GM18868 (cell line): ENCODE data around the gene ACD.
A peak's percentile ranks its signal among the peaks of the same experiment; 100 is the strongest.

ENCODE experiments used
- ATAC-seq: cut with Tn5 transposase; IDR thresholded peaks from one replicate; pipeline ENCODE4 v1.9.1; 2021; ENCODE audit warnings: mild to moderate bottlenecking, moderate library complexity; ENCODE audit not compliant: unreplicated experiment

The ACD gene

DNA sequence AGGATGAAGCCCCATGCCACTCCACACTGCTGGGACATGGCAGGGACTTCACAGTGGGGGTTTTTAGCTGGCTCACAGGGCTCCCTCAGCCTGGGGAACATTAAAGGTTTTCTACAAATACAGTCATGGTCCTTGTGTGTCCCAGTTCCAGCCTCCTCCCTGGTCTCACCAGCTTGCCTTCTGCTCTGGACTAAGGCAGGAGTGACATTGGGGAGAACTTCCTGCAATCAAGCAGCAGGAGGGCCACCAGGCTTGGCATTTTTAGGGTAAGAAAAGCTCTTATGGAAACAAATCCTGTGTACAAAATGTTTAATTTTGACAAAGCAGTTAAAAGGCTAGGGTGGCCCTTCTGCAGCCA is 2.6 kb upstream of the ACD start:
- no peak for ATAC-seq

DNA sequence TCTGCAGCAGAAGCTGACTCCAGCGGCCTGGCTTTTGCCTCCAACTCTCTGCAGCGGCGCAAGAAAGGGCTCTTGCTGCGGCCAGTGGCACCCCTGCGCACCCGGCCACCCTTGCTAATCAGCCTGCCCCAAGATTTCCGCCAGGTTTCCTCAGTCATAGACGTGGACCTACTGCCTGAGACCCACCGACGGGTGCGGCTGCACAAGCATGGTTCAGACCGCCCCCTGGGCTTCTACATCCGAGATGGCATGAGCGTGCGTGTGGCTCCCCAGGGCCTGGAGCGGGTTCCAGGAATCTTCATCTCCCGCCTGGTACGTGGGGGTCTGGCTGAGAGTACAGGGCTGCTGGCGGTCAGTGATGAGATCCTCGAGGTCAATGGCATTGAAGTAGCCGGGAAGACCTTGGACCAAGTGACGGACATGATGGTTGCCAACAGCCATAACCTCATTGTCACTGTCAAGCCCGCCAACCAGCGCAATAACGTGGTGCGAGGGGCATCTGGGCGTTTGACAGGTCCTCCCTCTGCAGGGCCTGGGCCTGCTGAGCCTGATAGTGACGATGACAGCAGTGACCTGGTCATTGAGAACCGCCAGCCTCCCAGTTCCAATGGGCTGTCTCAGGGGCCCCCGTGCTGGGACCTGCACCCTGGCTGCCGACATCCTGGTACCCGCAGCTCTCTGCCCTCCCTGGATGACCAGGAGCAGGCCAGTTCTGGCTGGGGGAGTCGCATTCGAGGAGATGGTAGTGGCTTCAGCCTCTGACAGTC is 2.0 kb upstream of the ACD start:
- ATAC-seq = no peak

DNA sequence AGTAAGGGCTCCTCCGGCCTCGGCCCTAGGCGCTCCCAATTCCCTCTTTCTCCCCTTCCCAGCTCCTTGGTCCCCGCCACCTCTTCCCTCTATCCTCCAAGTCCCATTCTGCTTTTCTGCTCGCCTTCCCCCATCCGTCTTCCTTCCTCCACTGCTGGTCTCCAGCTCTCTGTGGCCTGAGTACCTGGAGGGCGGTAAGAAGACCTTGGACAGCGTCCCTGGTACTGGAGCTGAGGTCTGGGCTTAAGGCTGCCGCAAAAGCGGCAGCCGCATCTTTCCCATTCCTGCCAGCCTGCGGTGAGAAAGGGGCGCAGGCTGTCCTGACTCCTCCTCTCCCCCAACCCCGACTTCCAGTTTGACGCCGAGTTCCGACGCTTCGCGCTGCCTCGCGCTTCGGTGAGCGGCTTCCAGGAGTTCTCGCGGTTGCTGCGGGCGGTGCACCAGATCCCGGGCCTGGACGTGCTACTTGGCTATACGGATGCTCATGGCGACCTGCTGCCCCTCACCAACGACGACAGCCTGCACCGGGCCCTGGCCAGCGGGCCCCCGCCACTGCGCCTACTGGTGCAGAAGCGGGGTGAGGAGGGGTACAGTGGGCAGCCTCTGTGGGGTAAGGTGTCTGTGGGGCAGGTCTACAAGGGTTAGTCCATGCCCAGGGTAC is 1.2 kb upstream of the ACD start:
- ATAC-seq = no peak

DNA sequence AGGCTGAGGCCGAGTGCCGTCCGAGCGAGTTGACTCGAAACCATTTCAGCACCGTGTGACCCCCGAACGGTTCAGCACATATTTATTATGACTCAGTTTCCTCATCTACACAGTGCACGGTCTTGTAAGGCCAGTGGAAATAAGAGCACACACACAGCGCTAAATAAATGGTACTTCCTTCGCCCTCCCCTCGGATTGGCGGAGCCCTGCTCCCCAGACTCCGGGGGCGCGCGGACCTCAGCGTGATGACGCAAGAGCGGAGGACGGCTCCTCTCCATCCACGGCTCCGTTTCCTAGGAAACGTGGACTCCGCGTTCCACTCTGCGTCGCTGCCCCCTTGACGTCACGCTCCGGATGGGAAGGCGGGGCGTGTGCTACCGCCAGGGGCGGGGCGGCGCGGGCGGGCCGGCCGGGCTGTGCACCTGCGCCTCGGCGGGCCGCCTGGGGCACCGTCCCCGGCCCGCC is 536 bp upstream of the ACD start, which contains the start of gene PARD6A:
Gene PARD6A (plus strand): TSS at position 397 of the 465 bp plus-strand sequence. CDS start 79 bp downstream, outside the sequence.
- peak; percentile 78 for ATAC-seq

DNA sequence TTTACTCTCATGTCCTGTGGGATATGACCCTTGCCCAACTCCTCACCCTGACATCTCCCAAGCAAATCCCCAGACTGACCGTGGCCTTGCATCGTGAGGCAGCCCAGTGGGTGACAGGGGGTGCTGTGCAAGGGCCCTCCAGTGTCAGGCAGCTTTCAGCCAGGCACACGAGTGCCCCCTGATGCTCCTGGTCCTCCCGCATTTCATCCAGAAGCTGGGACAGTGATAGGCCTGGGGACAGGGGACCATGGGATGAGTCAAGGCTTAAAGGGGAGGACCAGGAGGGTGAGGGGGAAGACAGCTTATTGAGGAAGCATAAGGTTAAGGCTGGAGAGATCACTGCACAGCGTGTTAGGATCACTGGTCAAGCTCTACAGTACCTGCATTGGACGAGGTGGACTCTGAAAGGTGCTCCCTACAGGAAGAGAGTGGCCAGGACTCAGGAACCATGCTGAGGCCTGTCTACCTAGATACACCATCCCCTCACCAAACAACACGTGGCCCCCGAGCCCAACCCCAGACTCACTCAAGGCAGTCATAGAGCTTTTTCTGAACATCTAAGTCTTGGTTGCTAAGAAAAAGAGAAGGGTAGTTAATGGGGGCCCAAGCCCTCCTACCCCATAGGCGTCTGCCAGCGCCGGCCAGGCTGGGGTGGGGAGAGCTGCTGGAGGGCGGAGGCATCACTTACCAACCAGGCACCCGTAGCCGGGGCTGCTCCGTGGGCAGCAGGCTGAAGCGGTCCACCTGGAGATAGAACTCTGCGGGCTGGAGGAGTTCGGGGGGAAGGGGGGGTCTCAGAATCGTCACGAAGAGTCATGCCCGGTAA is 998 bp downstream of the ACD start:
- ATAC-seq = no peak

DNA sequence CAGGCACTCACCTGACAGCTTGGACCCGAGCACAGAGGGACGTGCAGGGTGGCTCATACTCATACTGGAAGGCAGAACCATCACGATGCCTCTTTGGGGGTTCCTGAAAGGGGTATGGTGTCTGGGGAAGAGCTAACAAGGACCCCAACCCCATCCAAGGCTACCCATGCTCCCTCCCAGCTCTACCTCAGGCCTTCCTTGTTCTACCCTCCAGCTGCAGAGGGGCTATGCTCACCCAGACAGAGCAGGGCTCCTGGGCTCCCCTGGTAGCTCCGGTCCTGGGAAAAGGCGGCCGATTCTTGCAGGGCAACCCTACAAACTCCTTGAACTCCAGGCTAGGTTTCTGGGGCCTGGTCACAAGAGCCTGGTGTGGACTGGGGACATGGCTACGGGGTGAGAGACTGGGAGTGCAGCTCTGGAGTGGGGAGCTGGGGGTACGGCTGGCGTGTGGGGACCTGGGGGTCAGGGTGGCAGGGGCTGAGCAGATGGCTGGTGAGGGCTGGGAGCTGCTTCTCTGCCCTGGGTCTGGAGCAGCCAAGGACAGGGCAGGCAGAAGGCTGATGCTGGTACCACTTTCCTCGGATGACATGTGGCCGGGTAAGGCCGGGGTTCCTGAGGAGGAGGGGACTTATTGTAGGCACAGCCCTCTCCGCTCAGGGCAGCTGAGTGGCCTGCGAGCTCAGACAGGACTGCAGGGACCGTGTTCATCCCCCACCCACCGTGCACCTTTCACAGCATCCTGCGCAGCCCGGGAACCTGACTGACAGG is 2.1 kb downstream of the ACD start:
- ATAC-seq = no peak

DNA sequence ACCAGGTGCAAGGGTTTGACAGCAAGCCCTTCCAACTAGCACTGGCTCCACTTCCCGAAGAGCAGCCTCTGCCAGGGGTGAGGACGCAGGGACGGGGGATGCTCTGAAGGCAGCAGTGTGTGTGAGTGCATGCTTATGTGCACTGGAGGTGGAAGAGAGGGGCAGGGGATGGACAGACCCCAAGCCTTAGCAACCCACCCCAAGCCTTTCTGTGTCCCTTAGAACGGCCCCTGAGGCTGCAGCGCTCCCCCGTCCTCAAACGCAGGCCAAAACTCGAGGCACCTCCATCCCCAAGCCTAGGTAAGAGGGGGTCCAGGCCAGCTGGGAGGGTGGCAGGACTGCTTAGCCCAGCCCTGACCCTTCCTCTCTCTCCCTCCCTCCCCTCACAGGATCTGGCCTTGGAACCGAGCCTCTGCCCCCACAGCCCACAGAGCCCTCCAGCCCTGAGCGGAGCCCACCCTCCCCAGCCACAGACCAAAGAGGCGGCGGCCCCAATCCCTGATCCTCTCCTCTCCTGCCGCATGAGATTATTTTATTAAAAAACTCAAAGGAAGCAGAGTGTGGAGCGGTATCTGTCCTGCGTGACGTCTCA is 2.9 kb downstream of the ACD start:
- ATAC-seq = no peak

DNA sequence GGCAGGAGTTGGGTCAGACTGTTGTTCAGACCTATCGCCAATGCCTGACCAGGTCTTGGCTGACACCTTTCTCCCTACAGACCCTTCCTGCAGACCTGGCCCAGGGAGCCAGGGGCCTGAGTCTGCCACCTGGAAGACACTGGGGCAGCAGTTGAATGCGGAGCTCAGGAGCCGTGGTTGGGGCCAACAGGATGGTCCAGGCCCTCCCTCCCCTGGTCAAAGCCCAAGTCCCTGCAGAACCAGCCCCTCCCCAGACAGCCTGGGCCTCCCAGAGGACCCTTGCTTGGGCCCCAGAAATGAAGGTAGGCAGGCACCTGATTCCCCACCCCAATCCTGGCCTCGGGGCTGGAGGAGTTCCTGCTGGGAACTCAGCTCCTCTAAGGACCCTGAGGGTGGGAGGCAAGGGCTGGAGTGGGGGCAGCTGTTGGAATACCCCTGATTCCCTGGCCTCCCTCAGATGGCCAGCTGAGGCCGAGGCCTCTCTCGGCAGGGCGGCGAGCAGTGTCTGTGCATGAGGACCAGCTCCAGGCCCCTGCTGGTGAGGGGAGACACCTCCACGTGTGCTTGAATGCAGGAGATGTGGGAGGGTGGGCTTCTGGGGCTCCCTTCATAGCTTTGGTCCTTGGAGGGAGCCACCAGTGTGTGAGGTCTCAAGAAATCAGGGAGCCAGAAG is 3.6 kb downstream of the ACD start:
- ATAC-seq = no peak

DNA sequence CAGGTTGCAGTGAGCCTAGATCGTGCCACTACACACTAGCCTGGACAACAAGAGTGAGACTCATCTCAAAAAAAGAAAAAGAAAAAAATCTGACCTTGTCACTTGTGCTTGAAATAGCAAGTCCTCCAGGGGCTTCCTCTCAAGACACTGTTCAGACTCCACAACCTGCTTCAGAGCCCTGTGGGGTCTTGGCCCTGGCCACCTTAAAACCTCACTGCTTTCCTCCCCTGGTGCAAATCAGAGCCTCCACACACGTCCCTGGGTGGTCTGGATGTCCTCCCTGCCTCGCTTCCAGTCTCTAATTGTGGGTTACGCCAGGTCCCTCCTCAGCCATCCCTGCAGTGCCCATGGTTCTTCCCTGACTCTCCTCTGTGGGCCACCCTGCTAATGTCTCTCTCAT is 4.7 kb downstream of the ACD start:
- ATAC-seq = no peak

DNA sequence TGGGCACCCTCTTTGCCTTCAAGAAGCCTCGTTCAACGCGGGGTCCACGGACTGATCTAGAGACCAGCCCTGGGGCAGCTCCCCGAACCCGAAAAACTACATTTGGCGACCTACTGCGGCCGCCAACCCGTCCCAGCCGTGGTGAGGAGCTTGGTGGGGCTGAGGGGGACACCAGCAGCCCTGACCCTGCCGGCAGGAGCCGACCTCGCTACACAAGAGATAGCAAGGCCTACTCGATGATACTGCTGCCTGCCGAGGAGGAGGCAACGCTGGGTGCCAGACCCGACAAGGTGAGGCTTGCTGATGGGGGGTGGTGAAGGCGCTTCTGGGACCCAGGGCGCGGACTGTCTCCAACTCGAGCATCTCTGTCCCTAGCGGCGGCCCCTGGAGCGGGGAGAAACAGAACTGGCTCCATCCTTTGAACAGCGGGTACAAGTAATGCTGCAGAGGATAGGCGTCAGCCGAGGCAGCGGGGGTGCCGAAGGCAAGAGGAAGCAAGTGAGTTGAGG is 5.6 kb downstream of the ACD start:
- ATAC-seq = no peak

DNA sequence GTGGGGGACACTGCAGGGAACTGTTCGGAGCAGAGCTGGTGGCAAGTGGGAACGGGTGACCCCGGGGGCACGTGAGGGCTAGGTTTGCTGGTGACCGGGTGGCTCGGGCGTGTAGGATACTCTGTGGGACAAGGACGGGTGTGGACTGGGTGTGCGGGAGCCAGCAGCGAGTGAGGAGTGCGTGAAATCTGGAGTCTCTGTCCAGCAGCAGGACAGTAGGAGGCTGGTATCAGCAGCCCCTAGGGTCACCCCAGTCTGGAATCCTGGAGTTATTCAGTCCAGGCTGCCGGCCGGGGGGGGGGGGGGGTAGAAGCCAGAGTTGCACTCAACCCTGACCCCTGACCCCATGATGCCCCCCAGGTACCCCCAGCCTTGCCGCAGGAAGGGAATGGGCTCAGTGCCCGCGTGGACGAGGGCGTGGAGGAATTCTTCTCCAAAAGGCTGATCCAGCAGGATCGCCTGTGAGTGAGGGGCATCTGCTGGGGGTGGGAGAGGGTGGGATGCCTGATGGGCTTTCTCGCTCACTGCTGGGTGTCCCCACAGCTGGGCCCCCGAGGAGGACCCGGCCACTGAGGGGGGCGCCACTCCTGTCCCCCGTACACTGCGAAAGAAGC is 6.2 kb downstream of the ACD start:
- ATAC-seq = no peak

DNA sequence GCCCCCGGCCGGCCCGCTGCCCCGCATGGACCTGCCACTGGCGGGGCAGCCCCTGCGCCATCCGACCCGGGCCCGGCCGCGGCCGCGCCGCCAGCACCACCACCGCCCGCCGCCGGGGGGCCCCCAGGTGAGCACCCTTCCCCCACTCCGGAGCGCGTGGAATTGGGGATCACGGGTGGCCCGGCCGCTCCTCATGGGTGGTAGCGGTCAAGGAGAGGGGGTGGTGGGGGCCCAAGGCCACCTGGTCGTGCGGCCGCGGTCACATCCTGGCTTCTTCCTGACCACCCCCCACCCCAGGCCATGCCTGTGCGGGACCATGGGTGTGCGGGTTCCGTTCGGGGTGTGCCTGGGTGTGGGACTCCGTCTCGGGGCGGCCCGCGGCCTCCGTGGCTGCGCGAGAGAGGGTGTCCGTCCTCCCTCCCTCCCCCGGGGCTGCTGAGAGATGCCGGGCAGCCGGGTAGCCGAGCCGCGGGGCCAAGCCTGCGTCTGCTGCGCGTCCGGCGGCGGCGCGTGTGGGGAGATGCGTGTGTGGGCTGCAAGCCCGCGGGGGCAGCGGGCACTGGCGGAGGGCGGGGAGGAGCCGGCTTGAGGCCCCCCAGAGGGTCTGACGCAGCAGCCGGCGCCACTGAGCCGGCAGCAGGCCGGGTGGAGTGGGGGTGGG is 6.8 kb downstream of the ACD start:
- ATAC-seq = no peak

DNA sequence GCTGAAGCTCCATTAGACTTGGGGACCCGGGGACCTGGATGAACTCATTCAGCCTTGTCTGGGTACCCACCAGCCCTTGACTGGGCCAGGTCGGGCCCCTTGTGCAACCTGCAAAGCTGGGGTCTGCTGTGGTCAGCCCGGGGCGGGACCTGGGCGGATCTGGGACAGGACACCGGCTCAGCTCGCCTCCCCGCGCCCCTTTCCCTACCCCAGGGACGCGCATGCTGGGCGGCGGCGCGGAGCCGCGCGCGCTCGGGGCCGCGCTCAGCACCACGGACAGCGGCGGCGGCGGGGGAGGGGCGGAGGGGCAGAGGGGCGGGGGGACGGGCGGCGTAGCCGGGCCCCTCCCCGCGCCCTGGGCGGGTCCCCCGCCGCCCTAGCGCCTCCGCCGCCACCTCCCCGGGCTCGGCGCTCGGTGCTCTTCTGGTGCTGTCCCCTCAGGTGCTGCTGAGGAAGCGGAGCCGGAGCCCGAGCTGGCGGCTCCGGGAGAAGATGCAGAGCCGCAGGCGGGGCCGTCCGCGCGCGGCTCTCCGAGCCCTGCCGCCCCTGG is 7.4 kb downstream of the ACD start:
- no peak for ATAC-seq

DNA sequence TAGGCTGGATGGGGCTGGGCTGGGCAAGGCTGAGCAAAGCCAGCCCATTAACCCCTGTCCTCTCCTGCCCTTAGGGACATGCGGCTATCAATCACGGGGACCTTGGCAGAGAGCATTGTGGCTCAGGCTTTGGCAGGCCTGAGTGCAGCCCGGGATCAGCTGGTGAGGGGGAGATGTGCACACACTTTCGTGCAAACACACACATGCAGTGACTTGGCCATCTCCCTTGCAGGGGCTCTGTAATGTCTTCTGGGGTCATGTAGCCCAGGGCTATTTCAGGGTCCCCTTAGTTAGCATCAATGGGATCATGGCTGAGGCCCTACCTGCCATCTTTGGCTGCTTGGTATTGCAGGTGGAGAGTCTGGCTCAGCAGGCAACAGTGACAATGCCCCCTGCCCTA is 8.2 kb downstream of the ACD start:
- ATAC-seq = no peak

DNA sequence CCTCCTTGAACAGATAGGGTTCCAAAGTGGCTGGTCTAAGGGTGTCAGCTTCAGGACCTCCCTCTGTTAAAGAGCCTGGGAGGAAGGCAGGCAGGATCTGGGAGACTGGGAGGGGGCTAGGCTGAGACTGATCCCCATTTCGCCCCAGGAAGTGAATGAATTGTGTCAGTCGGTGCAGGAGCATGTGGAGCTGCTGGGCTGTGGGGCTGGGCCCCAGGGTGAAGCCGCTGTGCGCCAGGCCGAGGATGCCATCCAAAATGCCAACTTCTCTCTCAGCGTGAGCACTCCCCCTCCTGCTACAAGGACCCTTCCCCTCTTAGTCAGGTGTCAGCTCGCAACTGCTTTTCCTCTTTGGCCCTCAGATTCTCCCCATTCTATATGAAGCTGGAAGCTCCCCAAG is 9.0 kb downstream of the ACD start:
- no peak for ATAC-seq

DNA sequence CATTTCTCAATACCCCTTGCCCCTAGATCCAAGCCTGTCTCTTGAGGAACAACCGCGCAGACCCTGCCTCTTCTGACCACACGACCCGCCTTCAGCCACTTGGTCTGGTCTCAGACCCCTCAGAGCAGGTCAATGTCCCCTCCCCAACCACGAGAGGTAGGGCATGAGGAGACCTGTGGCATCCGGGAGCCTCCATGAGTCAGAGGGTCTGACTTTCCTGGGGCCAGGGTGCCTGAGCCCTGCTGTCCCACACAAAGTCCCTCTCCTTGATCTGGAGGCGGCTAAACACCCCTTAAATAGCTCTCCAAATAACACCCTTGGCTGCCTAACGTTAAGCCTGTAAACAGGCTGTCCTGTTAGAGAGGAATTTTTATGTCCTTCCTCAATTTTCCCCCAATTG is 10.0 kb downstream of the ACD start:
- ATAC-seq = no peak

DNA sequence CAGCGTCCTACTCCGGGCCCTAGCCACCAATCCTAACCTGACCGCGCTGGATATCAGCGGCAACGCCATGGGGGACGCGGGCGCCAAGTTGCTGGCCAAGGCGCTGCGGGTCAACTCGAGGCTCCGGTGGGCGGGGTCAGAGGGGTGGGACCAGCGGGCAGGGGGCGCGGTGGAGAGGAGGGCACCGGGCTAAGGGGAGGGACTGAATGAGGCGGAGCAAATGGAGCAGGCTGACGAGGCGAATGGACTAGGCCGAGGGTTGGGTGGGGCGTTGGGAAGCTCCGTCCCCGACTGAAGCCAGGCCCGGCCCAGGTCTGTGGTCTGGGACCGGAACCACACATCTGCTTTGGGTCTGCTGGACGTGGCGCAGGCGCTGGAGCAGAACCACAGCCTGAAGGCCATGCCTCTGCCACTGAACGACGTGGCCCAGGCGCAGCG is 10.5 kb downstream of the ACD start:
- ATAC-seq = no peak

DNA sequence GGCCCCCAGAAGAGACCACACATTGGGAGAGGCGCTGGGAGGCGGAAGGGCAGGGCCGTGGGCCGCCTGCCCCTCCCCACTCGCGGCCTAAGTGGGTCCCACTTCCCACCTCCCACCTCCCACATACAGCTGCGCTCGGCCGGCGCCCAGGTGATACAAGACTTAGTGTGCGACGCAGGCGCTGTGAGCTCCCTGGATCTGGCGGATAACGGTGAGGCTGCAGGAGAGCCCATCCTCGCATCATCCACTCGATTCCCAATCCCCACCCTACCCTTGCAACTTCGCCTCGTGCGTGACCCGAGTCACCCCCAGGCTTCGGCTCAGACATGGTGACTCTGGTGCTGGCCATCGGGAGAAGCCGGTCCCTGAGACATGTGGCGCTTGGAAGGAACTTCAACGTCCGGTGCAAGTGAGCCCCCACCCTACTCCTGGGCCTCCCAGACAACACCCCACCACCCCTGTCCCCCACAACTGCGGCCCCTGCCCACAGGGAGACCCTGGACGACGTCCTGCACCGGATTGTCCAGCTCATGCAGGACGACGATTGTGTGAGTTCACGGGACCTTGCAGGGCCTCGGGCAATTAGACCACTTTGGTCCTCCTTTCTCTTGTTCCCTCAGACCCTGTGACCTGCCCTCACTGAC is 11.2 kb downstream of the ACD start:
- no peak for ATAC-seq
